Neuronal stem cell (in vitro differentiated cells): Measurements from ENCODE around the gene SLC25A4. TPM values are rescaled to one million over a fixed set of nuclear protein-coding genes. Genes with fewer than 3 reads are reported as not detected.
A peak's percentile ranks its signal among the peaks of the same experiment; 100 is the strongest.

ENCODE experiments used
- DNase-seq: peaks from one replicate; pipeline ENCODE4 v3.0.0-alpha.2; 2013; ENCODE audit warnings: low spot score
- H2AFZ ChIP-seq: one replicate; pipeline ENCODE4 v1.6.1; 2013; ENCODE audit warnings: mild to moderate bottlenecking, low read length, inconsistent platforms
- H2AK5ac ChIP-seq: 2 replicates; pipeline ENCODE4 v1.6.1; 2013; ENCODE audit warnings: low read depth, mild to moderate bottlenecking, inconsistent platforms, low read length, moderate library complexity, mixed read lengths
- H2BK120ac ChIP-seq: 2 replicates; pipeline ENCODE4 v1.6.1; 2013; ENCODE audit warnings: low read depth, mild to moderate bottlenecking, inconsistent platforms, low read length, moderate library complexity, mixed read lengths
- H2BK12ac ChIP-seq: one replicate; pipeline ENCODE4 v1.6.1; 2013; ENCODE audit warnings: low read length, inconsistent platforms
- H2BK15ac ChIP-seq: 2 replicates; pipeline ENCODE4 v1.6.1; 2013; ENCODE audit warnings: mild to moderate bottlenecking, low read length, inconsistent platforms, mixed read lengths
- H2BK5ac ChIP-seq: one replicate; pipeline ENCODE4 v1.6.1; 2013; ENCODE audit warnings: inconsistent platforms, mild to moderate bottlenecking, low read length, moderate library complexity
- H3K14ac ChIP-seq: one replicate; pipeline ENCODE4 v1.6.1; 2013; ENCODE audit warnings: low read length, inconsistent platforms
- H3K18ac ChIP-seq: 2 replicates; pipeline ENCODE4 v1.6.1; 2013; ENCODE audit warnings: low read length, inconsistent platforms
- H3K23ac ChIP-seq: 2 replicates; pipeline ENCODE4 v1.6.1; 2013; ENCODE audit warnings: low read depth, mild to moderate bottlenecking, mixed read lengths, low read length, inconsistent platforms; ENCODE audit not compliant: poor library complexity
- H3K27ac ChIP-seq: replicated peaks from 3 replicates; pipeline ENCODE4 v1.5.1; 2013; ENCODE audit warnings: low read length, inconsistent platforms
- H3K27me3 ChIP-seq, 3 experiments: 2 replicates each; pipeline ENCODE4 v1.6.1; 2013; ENCODE audit warnings: low read length in 3 of 3, mild to moderate bottlenecking in 2 of 3, inconsistent platforms in 1 of 3, low read depth in 1 of 3, mixed read lengths in 1 of 3, moderate library complexity in 1 of 3; ENCODE audit not compliant: control insufficient read depth in 3 of 3, insufficient read depth in 3 of 3
- H3K36me3 ChIP-seq, 2 donors: replicated peaks in 1 of 2; 2 replicates each; pipeline ENCODE4 v1.6.1; 2013; ENCODE audit warnings: low read length in 2 of 2; ENCODE audit not compliant: control insufficient read depth in 2 of 2, insufficient read depth in 2 of 2
- H3K4ac ChIP-seq: 2 replicates; pipeline ENCODE4 v1.6.1; 2013; ENCODE audit warnings: inconsistent platforms, mild to moderate bottlenecking, low read length, moderate library complexity
- H3K4me1 ChIP-seq, 2 donors: 1 replicate in 1 of 2; 2 replicates in 1 of 2; pipeline ENCODE4 v1.6.1; 2013; ENCODE audit warnings: low read length in 2 of 2, low read depth in 1 of 2; ENCODE audit not compliant: control insufficient read depth in 2 of 2, insufficient read depth in 1 of 2
- H3K4me2 ChIP-seq: one replicate; pipeline ENCODE4 v1.6.1; 2013; ENCODE audit warnings: mild to moderate bottlenecking, low read length, inconsistent platforms; ENCODE audit not compliant: insufficient read depth, poor library complexity, severe bottlenecking
- H3K4me3 ChIP-seq, 2 donors: 2 replicates each; pipeline ENCODE4 v1.5.1; 2013; ENCODE audit warnings: low read length in 2 of 2, mild to moderate bottlenecking in 2 of 2, inconsistent platforms in 1 of 2, moderate library complexity in 1 of 2
- H3K79me1 ChIP-seq: one replicate; pipeline ENCODE4 v1.6.1; 2013; ENCODE audit warnings: low read depth, mild to moderate bottlenecking, inconsistent platforms, low read length, moderate library complexity
- H3K9ac ChIP-seq: one replicate; pipeline ENCODE4 v1.6.1; 2013; ENCODE audit warnings: mild to moderate bottlenecking, low read depth, low read length, inconsistent platforms; ENCODE audit not compliant: poor library complexity
- H3K9me3 ChIP-seq, 2 donors: replicated peaks in 1 of 2; 2 replicates each; pipeline versions ENCODE3 to v1.6.1; 2013; ENCODE audit warnings: low read length in 2 of 2, mild to moderate bottlenecking in 2 of 2, inconsistent platforms in 1 of 2, low read depth in 1 of 2, mixed read lengths in 1 of 2, moderate library complexity in 1 of 2; ENCODE audit not compliant: control insufficient read depth in 2 of 2, insufficient read depth in 1 of 2
- H4K8ac ChIP-seq: one replicate; pipeline ENCODE4 v1.6.1; 2013; ENCODE audit warnings: low read depth, mild to moderate bottlenecking, inconsistent platforms, low read length, moderate library complexity
- H4K91ac ChIP-seq: one replicate; pipeline ENCODE4 v1.6.1; 2013; ENCODE audit warnings: low read length, low read depth, mild to moderate bottlenecking, inconsistent platforms; ENCODE audit not compliant: poor library complexity
- WGBS, 2 donors: extraction: QIAGEN DNeasy Blood & Tissue Kit; methylation state at CpG; one replicate each; pipeline ENCODE4 v1.1.7; 2013; ENCODE audit warnings: missing lambda C conversion rate in 2 of 2, mixed read lengths in 1 of 2; ENCODE audit not compliant: insufficient read length in 2 of 2, insufficient replicate concordance in 1 of 2; ENCODE audit errors: extremely low coverage in 2 of 2; 5-methylcytosine and 5-hydroxymethylcytosine counted together
- polyA plus RNA-seq, 2 experiments: library from polyadenylated mRNA; stranded (reverse); fragments of 200-250 nt; gene quantifications; one replicate each; pipeline ENCODE4 v1.2.3, GENCODE V29; 2013

Gene SLC25A4
- 13.8 TPM for polyA plus RNA-seq (2013, experiment 1 of 2)
- polyA plus RNA-seq (2013, experiment 2 of 2) = 14.1 TPM

- H3K4me1 ChIP-seq = peaks cover 4 to 6% of the 10 kb centered on the region in 2 donors
- peak within 1 kb of the TSS; percentile 97 for H3K18ac ChIP-seq
- H3K9me3 ChIP-seq = no peaks in the 10 kb centered on the region
- H3K27ac ChIP-seq = no peak within 1 kb of the TSS
- H2BK15ac ChIP-seq = peak within 1 kb of the TSS; percentile 58
- H3K4me3 ChIP-seq = peak within 1 kb of the TSS; percentile 89 to 92
- H2AFZ ChIP-seq = peak within 1 kb of the TSS; percentile 96
- DNase-seq = peak; percentile 89
- peak within 1 kb of the TSS; percentile 40 for H2BK120ac ChIP-seq
- peaks cover 0 to 12% (median 0%) of the 10 kb centered on the region in 3 experiments for H3K27me3 ChIP-seq
- peaks cover 8% of the 10 kb centered on the region for H3K79me1 ChIP-seq
- no peak within 1 kb of the TSS for H4K91ac ChIP-seq
- no peak within 1 kb of the TSS for H4K8ac ChIP-seq
- H3K9ac ChIP-seq = peak within 1 kb of the TSS; percentile 99
- peaks cover 10 to 25% of the 10 kb centered on the region in 2 donors for H3K36me3 ChIP-seq
- WGBS, 2 donors = no CpG with 5 or more reads among the region's 87 CpGs
- no peak within 1 kb of the TSS for H3K4ac ChIP-seq
- H3K14ac ChIP-seq = peak within 1 kb of the TSS; percentile 92
- peak within 1 kb of the TSS; percentile 93 for H3K4me2 ChIP-seq
- H2AK5ac ChIP-seq = no peak within 1 kb of the TSS
- H2BK5ac ChIP-seq = peak within 1 kb of the TSS; percentile 87
- peak within 1 kb of the TSS; percentile 70 for H2BK12ac ChIP-seq
- H3K23ac ChIP-seq = peak within 1 kb of the TSS; percentile 99
Measured at GRCh38 chr4:185142912-185143600, at the start of gene SLC25A4. TSS of gene SLC25A4 (plus strand) at chr4:185143266. CDS start at chr4:185143373, 107 bp downstream.

- Histone ChIP-seq H2BK120ac (no peak overlapping the region), H2AK5ac (no peak overlapping the region), H3K18ac (no peak overlapping the region), H2AFZ (no peak overlapping the region), H2BK5ac (no peak overlapping the region), H4K91ac (no peak overlapping the region), H3K4ac (no peak overlapping the region), H3K79me1 (no peaks in the 10 kb centered on the region), H2BK15ac (no peak overlapping the region), H3K27me3 (peaks cover 0 to 37% (median 0%) of the 10 kb centered on the region in 3 experiments), H3K9me3 (no peaks in the 10 kb centered on the region), H3K36me3 (no peaks in the 10 kb centered on the region), H3K9ac (no peak overlapping the region), H4K8ac (no peak overlapping the region), H3K23ac (no peak overlapping the region), H3K4me3 (no peak overlapping the region), H3K27ac (no peak overlapping the region), H2BK12ac (no peak overlapping the region), H3K4me2 (no peak overlapping the region), H3K4me1 (peaks cover 0 to 5% of the 10 kb centered on the region in 2 donors), H3K14ac (no peak overlapping the region)
- WGBS, 2 donors = no CpG with 5 or more reads among the region's 3 CpGs
- DNase-seq = no peak
Measured at GRCh38 chr4:185093603-185094002, 49.5 kb upstream of the SLC25A4 start.

GRCh38 chr4:185096032-185096653, 46.9 kb upstream of the SLC25A4 start:
- Histone ChIP-seq H3K27ac (no peak overlapping the region), H3K79me1 (no peaks in the 10 kb centered on the region), H2AK5ac (no peak overlapping the region), H4K91ac (no peak overlapping the region), H4K8ac (no peak overlapping the region), H3K14ac (no peak overlapping the region), H3K9me3 (no peaks in the 10 kb centered on the region), H2BK12ac (no peak overlapping the region), H2BK5ac (no peak overlapping the region), H2BK15ac (no peak overlapping the region), H2BK120ac (no peak overlapping the region), H3K4ac (no peak overlapping the region), H3K9ac (no peak overlapping the region), H3K36me3 (no peaks in the 10 kb centered on the region), H3K27me3 (peaks cover 0 to 42% (median 0%) of the 10 kb centered on the region in 3 experiments), H3K4me2 (no peak overlapping the region), H2AFZ (no peak overlapping the region), H3K18ac (no peak overlapping the region), H3K4me1 (peaks cover 0 to 2% of the 10 kb centered on the region in 2 donors), H3K23ac (no peak overlapping the region), H3K4me3 (no peak overlapping the region)
- DNase-seq = no peak
- no CpG with 5 or more reads among the region's 2 CpGs for WGBS, 2 donors

GRCh38 chr4:185098474-185098873, 44.6 kb upstream of the SLC25A4 start:
- Histone ChIP-seq H3K4ac (no peak overlapping the region), H3K4me3 (no peak overlapping the region), H3K36me3 (no peaks in the 10 kb centered on the region), H2BK12ac (no peak overlapping the region), H2AFZ (no peak overlapping the region), H4K8ac (no peak overlapping the region), H3K14ac (no peak overlapping the region), H2BK5ac (no peak overlapping the region), H3K27ac (no peak overlapping the region), H2BK120ac (no peak overlapping the region), H3K79me1 (no peaks in the 10 kb centered on the region), H3K4me2 (no peak overlapping the region), H2AK5ac (no peak overlapping the region), H3K18ac (no peak overlapping the region), H3K27me3 (peaks cover 0 to 37% (median 0%) of the 10 kb centered on the region in 3 experiments), H3K9ac (no peak overlapping the region), H3K4me1 (peaks cover 0 to 4% of the 10 kb centered on the region in 2 donors), H3K23ac (no peak overlapping the region), H4K91ac (no peak overlapping the region), H2BK15ac (no peak overlapping the region), H3K9me3 (no peaks in the 10 kb centered on the region)
- no peak for DNase-seq
